Measurements from ENCODE around the gene ROR1.

The ROR1 gene

DNA sequence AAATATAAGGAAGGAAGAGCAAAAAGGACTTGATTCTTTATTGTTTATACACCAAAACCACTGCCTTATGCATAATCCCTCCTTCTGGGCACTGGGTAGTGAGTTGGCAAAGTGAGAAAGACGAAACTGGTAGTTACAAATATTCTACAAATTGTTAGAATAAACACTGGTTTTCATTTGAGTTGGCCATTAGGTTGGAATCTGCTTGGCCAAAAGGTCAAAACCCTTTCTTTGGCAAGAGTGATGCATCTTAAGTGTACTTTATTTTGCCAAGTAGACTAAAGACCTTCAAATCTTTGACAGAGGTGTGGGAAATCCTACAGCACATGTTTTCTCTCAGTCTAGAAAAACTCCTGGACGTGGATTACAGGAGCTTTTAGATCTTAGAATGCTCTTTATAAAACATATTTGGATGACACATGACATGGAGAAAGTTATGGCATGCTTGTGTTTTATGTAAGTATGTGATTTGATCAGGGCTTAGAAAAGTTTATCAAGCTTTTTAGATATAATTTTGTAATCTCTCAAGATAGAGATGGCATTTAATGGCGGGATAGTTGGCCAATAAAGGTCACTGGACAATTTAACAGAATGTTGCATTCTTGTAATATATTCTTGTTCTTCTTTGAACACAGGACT, 120.9 kb downstream of the ROR1 start:
- Histone ChIP-seq H3K4me3 (ENCODE audit: low read depth, low read length) (no peak overlapping the region), H3K36me3 (ENCODE audit: control insufficient read depth in 2 of 2, insufficient read depth in 1 of 2, low read length in 2 of 2) (no peaks in the 10 kb centered on the region), H3K4me1 (ENCODE audit: control insufficient read depth, insufficient read depth, low read length) (peaks cover 9% of the 10 kb centered on the region; the same call in 1 of the 2 replicates), H3K27ac (ENCODE audit: extremely low read depth, low read depth, low read length) (no peak overlapping the region), H3K9me3 (ENCODE audit: control insufficient read depth, insufficient read depth, low read depth, low read length) (no peaks in the 10 kb centered on the region)
- ChIA-PET POLR2A (no interaction called here), CTCF (no interaction called here)
- TF ChIP-seq ZNF561 (tag by site-specific recombination; IDR thresholded peaks at IDR 0.05; ENCODE audit: borderline replicate concordance) (no peak), ZEB2 (tag by site-specific recombination; IDR thresholded peaks at IDR 0.05) (no peak), ZNF114 (tag by site-specific recombination; IDR thresholded peaks at IDR 0.05) (no peak), ZNF140 (tag by site-specific recombination; IDR thresholded peaks at IDR 0.05) (no peak), SP3 (tag by site-specific recombination; IDR thresholded peaks at IDR 0.05) (no peak), KLF1 (tag by site-specific recombination; IDR thresholded peaks at IDR 0.05) (no peak), ZXDB (tag by site-specific recombination; IDR thresholded peaks at IDR 0.05) (no peak), ZNF664 (tag by site-specific recombination; IDR thresholded peaks at IDR 0.05) (no peak), GFI1B (tag by site-specific recombination; IDR thresholded peaks at IDR 0.05) (no peak), ZNF138 (tag by site-specific recombination; IDR thresholded peaks at IDR 0.05; ENCODE audit: borderline replicate concordance) (no peak), ZNF350 (tag by site-specific recombination; IDR thresholded peaks at IDR 0.05) (no peak), ZNF19 (tag by site-specific recombination; IDR thresholded peaks at IDR 0.05; ENCODE audit: low read depth) (no peak), ZNF629 (tag by site-specific recombination; IDR thresholded peaks at IDR 0.05) (no peak), ZNF707 (tag by site-specific recombination; IDR thresholded peaks at IDR 0.05) (no peak), ZNF677 (tag by site-specific recombination; IDR thresholded peaks at IDR 0.05) (no peak), ZNF148 (tag by site-specific recombination; IDR thresholded peaks at IDR 0.05; ENCODE audit: borderline replicate concordance) (no peak), ZBTB48 (tag by site-specific recombination; IDR thresholded peaks at IDR 0.05) (no peak), ZNF354C (tag by site-specific recombination; IDR thresholded peaks at IDR 0.05; ENCODE audit: borderline replicate concordance, low read depth) (no peak)
- TF ChIP-seq, protein P1, sequence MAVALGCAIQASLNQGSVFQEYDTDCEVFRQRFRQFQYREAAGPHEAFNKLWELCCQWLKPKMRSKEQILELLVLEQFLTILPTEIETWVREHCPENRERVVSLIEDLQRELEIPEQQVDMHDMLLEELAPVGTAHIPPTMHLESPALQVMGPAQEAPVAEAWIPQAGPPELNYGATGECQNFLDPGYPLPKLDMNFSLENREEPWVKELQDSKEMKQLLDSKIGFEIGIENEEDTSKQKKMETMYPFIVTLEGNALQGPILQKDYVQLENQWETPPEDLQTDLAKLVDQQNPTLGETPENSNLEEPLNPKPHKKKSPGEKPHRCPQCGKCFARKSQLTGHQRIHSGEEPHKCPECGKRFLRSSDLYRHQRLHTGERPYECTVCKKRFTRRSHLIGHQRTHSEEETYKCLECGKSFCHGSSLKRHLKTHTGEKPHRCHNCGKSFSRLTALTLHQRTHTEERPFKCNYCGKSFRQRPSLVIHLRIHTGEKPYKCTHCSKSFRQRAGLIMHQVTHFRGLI (tag by site-specific recombination; IDR thresholded peaks at IDR 0.05), result no peak

DNA sequence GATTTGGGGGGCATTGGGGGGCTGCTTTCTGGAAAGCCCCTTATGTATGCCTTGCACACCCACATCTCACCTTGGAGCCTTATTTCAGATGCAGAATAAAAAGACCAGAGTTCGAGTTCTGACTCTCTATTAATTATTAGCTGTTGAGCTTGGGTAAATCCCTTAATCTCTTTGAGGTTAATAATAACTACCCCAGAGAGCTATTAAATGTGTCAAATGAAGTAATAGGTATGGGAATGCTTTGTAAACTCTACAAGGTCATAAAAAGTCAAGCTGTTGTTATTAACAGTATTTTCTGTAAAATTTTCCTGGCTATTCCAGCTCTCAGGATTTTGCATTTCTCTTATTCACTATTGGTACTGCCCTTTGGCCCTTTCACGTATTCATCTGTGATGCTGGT, 122.9 kb downstream of the ROR1 start:
- Histone ChIP-seq H3K36me3 (ENCODE audit: control insufficient read depth in 2 of 2, insufficient read depth in 1 of 2, low read length in 2 of 2) (no peaks in the 10 kb centered on the region), H3K9me3 (ENCODE audit: control insufficient read depth, insufficient read depth, low read depth, low read length) (no peaks in the 10 kb centered on the region), H3K27ac (ENCODE audit: extremely low read depth, low read depth, low read length) (no peak overlapping the region), H3K4me1 (ENCODE audit: control insufficient read depth, insufficient read depth, low read length) (peaks cover 9% of the 10 kb centered on the region), H3K4me3 (ENCODE audit: low read depth, low read length) (no peak overlapping the region)
- POLR2A ChIA-PET, result no interaction called here
- CTCF ChIA-PET, result no interaction called here
- TF ChIP-seq, protein P2, sequence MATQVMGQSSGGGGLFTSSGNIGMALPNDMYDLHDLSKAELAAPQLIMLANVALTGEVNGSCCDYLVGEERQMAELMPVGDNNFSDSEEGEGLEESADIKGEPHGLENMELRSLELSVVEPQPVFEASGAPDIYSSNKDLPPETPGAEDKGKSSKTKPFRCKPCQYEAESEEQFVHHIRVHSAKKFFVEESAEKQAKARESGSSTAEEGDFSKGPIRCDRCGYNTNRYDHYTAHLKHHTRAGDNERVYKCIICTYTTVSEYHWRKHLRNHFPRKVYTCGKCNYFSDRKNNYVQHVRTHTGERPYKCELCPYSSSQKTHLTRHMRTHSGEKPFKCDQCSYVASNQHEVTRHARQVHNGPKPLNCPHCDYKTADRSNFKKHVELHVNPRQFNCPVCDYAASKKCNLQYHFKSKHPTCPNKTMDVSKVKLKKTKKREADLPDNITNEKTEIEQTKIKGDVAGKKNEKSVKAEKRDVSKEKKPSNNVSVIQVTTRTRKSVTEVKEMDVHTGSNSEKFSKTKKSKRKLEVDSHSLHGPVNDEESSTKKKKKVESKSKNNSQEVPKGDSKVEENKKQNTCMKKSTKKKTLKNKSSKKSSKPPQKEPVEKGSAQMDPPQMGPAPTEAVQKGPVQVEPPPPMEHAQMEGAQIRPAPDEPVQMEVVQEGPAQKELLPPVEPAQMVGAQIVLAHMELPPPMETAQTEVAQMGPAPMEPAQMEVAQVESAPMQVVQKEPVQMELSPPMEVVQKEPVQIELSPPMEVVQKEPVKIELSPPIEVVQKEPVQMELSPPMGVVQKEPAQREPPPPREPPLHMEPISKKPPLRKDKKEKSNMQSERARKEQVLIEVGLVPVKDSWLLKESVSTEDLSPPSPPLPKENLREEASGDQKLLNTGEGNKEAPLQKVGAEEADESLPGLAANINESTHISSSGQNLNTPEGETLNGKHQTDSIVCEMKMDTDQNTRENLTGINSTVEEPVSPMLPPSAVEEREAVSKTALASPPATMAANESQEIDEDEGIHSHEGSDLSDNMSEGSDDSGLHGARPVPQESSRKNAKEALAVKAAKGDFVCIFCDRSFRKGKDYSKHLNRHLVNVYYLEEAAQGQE (tag by site-specific recombination; IDR thresholded peaks at IDR 0.05), result no peak
- TF ChIP-seq ZNF354C (tag by site-specific recombination; IDR thresholded peaks at IDR 0.05; ENCODE audit: borderline replicate concordance, low read depth) (no peak), ZNF416 (tag by site-specific recombination; IDR thresholded peaks at IDR 0.05) (no peak), ZNF214 (tag by site-specific recombination; IDR thresholded peaks at IDR 0.05; ENCODE audit: borderline replicate concordance) (no peak), ZNF677 (tag by site-specific recombination; IDR thresholded peaks at IDR 0.05) (no peak)
- TF ChIP-seq, protein P3, sequence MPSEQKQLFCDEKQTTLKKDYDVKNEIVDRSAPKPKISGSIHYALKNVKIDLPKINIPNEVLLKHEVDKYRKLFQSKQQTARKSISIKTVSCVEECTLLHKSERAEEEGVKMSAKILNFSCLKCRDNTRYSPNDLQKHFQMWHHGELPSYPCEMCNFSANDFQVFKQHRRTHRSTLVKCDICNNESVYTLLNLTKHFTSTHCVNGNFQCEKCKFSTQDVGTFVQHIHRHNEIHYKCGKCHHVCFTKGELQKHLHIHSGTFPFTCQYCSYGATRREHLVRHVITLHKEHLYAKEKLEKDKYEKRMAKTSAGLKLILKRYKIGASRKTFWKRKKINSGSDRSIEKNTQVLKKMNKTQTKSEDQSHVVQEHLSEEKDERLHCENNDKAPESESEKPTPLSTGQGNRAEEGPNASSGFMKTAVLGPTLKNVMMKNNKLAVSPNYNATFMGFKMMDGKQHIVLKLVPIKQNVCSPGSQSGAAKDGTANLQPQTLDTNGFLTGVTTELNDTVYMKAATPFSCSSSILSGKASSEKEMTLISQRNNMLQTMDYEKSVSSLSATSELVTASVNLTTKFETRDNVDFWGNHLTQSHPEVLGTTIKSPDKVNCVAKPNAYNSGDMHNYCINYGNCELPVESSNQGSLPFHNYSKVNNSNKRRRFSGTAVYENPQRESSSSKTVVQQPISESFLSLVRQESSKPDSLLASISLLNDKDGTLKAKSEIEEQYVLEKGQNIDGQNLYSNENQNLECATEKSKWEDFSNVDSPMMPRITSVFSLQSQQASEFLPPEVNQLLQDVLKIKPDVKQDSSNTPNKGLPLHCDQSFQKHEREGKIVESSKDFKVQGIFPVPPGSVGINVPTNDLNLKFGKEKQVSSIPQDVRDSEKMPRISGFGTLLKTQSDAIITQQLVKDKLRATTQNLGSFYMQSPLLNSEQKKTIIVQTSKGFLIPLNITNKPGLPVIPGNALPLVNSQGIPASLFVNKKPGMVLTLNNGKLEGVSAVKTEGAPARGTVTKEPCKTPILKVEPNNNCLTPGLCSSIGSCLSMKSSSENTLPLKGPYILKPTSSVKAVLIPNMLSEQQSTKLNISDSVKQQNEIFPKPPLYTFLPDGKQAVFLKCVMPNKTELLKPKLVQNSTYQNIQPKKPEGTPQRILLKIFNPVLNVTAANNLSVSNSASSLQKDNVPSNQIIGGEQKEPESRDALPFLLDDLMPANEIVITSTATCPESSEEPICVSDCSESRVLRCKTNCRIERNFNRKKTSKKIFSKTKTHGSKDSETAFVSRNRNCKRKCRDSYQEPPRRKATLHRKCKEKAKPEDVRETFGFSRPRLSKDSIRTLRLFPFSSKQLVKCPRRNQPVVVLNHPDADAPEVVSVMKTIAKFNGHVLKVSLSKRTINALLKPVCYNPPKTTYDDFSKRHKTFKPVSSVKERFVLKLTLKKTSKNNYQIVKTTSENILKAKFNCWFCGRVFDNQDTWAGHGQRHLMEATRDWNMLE (tag by site-specific recombination; conservative IDR thresholded peaks at IDR 0.05; ENCODE audit: low read depth), result no peak

Data from HEK293 (cell line).